K562 (cell line): ENCODE measurements around the gene ADAMTS6.

ENCODE experiments used
- CBFB ChIP-seq: sonication (generic); formaldehyde crosslinking; IDR thresholded peaks from 2 replicates; pipeline ENCODE4 v1.4.0; 2020; ENCODE audit warnings: mild to moderate bottlenecking, missing genetic modification reagents
- PHF21A ChIP-seq: fragments of 450-650 bp; IDR thresholded peaks from 2 replicates; pipeline ENCODE4 v1.6.1; 2017; ENCODE audit warnings: low read depth, borderline replicate concordance

DNA sequence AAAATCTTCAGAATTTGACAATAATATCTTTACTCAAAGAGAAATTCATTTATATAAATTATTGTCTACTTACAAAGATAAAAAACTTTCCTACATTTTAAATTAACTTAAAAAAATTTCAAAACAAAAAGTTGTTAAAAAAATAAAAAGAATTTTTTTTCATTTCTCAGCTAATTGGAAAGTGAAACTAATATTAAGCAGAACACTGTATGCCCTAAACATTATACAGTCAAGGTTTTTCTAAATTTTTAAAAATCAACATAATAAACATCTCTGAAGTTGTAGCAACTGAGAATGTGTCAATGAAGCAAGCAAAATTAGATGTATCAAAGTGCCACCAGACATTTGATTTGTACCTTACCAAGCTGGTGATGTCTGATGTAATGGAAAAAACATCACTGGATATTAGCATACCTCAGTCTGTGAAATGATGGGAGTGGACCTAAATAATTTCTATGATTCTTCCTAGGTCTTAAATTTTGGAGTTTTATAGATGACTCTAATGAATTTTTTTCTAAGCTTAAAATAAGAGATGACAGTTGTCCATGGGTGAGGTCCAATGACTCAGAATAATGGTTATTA lies 290.1 kb downstream of the ADAMTS6 start:
- TF ChIP-seq PHF21A (no peak), CBFB (CRISPR knock-in tag) (no peak)
